ENCODE results near the gene IL5RA. TPM values are rescaled to one million over a fixed set of nuclear protein-coding genes. Genes with fewer than 3 reads are reported as not detected.

The IL5RA gene
- total and polyA plus RNA-seq, 4 donors = 0.18 TPM; not detected in 3

DNA sequence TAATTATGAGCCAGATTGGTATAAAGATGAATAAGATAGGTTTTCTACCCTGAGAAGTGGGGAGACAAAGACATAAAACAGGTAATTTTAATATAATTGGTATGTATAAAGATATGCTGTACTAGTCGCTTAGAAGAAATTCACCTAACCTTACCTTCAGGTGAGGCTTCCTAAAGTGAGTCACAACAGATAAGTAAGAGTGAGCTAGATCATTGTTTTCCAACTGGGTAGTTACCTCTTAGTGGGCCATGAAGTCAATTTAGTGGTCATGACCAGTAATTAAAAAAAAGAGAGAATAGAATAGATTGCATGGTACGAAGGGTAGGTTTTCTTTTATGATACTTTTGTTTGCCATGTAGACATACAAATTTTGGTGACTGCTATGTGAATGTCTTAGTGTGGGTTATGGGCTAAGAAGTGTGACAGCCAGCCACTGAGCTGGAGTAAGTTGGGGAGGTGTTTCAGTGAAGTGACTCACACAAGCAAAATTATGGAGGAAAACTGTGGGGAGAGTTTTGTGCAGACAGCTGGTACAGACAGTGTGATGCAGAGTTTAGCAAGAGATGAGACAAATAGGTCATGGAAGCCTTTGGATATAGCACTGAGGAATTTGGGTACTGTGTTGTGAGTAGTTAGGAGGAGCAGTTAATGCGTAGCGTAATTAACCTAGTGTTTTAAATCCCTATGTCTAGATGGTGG, 24.7 kb upstream of the IL5RA start:
- Histone ChIP-seq H3K27ac (ENCODE audit: low read depth in 1 of 2, low read length in 2 of 2) (no peak overlapping the region), H3K4me3 (ENCODE audit: low read length in 2 of 2) (no peak overlapping the region), H3K36me3 (ENCODE audit: control insufficient read depth in 1 of 2, insufficient read depth in 2 of 2, low read length in 1 of 2) (no peaks in the 10 kb centered on the region), H3K9me3 (ENCODE audit: control insufficient read depth, low read length) (no peaks in the 10 kb centered on the region), H3K4me1 (ENCODE audit: control insufficient read depth in 1 of 2, insufficient read depth in 2 of 2, low read length in 2 of 2) (no peaks in the 10 kb centered on the region), H3K27me3 (ENCODE audit: control insufficient read depth in 1 of 2, insufficient read depth in 2 of 2, low read length in 1 of 2) (no peaks in the 10 kb centered on the region)
- intact Hi-C loops (cut with DNase I) = no loop called here
- no peak for DNase-seq
- WGBS, 2 donors = 97 to 99% methylated on average over 4 of the region's 4 CpGs
- ATAC-seq (ENCODE audit: low FRiP score) = no peak

- H3K4me1 ChIP-seq (ENCODE audit: control insufficient read depth in 1 of 2, insufficient read depth in 2 of 2, low read length in 2 of 2) = peaks cover 0 to 2% of the 10 kb centered on the region in 2 donors
- DNase-seq = no peak
- 80 to 85% methylated on average over 6 of the region's 6 CpGs for WGBS, 2 donors
- H3K27ac ChIP-seq (ENCODE audit: low read depth in 1 of 2, low read length in 2 of 2) = no peak overlapping the region
- no peak overlapping the region for H3K4me3 ChIP-seq (ENCODE audit: low read length in 2 of 2)
- intact Hi-C loops (cut with DNase I) = no loop called here
- H3K36me3 ChIP-seq (ENCODE audit: control insufficient read depth in 1 of 2, insufficient read depth in 2 of 2, low read length in 1 of 2) = peaks cover 0 to 2% of the 10 kb centered on the region in 2 donors
- H3K9me3 ChIP-seq (ENCODE audit: control insufficient read depth, low read length) = no peaks in the 10 kb centered on the region
- ATAC-seq (ENCODE audit: low FRiP score) = no peak
- H3K27me3 ChIP-seq (ENCODE audit: control insufficient read depth in 1 of 2, insufficient read depth in 2 of 2, low read length in 1 of 2) = no peaks in the 10 kb centered on the region
Measured at GRCh38 chr3:3133500-3133899, 23.3 kb upstream of the IL5RA start.

DNA sequence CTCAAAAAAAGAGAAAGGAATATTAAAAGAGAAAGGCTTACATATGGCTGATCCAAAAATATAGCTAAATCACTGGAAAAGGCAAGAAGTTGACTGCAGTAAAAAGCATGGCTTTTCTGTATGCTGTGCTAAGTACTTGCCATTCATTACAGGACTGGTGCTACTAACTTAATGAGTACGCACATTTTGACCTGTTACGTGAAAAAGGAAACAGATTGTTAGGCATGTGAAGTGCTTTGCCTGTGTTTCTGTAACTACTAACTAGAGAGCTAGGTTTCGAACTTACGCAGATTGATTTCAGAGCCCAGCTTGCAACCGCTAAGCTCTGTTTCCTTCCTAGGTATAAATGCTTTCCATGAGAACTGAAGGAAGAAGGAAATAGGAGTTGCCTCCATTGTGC, 19.4 kb upstream of the IL5RA start:
- intact Hi-C loops (cut with DNase I) = loop anchor here in 1 of 2 donors (5.0 kb wide), 1 partner anchor 48 kb away; the partner anchor contains the start of gene CRBN

GRCh38 chr3:3127432-3128010, 17.3 kb upstream of the IL5RA start:
- Histone ChIP-seq H3K36me3 (ENCODE audit: control insufficient read depth in 1 of 2, insufficient read depth in 2 of 2, low read length in 1 of 2) (peaks cover 0 to 2% of the 10 kb centered on the region in 2 donors), H3K4me3 (ENCODE audit: low read length in 2 of 2) (peak overlapping the region; percentile 64 to 74), H3K27me3 (ENCODE audit: control insufficient read depth in 1 of 2, insufficient read depth in 2 of 2, low read length in 1 of 2) (no peaks in the 10 kb centered on the region), H3K27ac (ENCODE audit: low read depth in 1 of 2, low read length in 2 of 2) (peak overlapping the region; percentile 45 to 79), H3K4me1 (ENCODE audit: control insufficient read depth in 1 of 2, insufficient read depth in 2 of 2, low read length in 2 of 2) (peaks cover 0 to 2% of the 10 kb centered on the region in 2 donors), H3K9me3 (ENCODE audit: control insufficient read depth, low read length) (no peaks in the 10 kb centered on the region)
- 41 to 42% methylated on average over 20 of the region's 20 CpGs for WGBS, 2 donors
- DNase-seq (no peak), ATAC-seq (ENCODE audit: low FRiP score) (no peak)
- intact Hi-C loops (cut with DNase I) = loop anchor here in 1 of 2 donors (5.0 kb wide), 1 partner anchor 50 kb away; the partner anchor contains the start of gene CRBN

More for the DNA sequence above, 19.4 kb upstream of the IL5RA start:
- peaks cover 0 to 2% of the 10 kb centered on the region in 2 donors for H3K4me1 ChIP-seq (ENCODE audit: control insufficient read depth in 1 of 2, insufficient read depth in 2 of 2, low read length in 2 of 2)
- H3K36me3 ChIP-seq (ENCODE audit: control insufficient read depth in 1 of 2, insufficient read depth in 2 of 2, low read length in 1 of 2) = peaks cover 0 to 2% of the 10 kb centered on the region in 2 donors
- 77 to 78% methylated on average over 5 of the region's 5 CpGs for WGBS, 2 donors
- no peaks in the 10 kb centered on the region for H3K9me3 ChIP-seq (ENCODE audit: control insufficient read depth, low read length)
- no peaks in the 10 kb centered on the region for H3K27me3 ChIP-seq (ENCODE audit: control insufficient read depth in 1 of 2, insufficient read depth in 2 of 2, low read length in 1 of 2)
- H3K27ac ChIP-seq (ENCODE audit: low read depth in 1 of 2, low read length in 2 of 2) = no peak overlapping the region
- DNase-seq (no peak), ATAC-seq (ENCODE audit: low FRiP score) (no peak)
- H3K4me3 ChIP-seq (ENCODE audit: low read length in 2 of 2) = no peak overlapping the region

GRCh38 chr3:3126477-3127431, 16.6 kb upstream of the IL5RA start, which contains the start of gene TRNT1:
Gene TRNT1, plus strand, starts transcription at chr3:3126940. Its CDS starts 2,101 bp downstream, at chr3:3129041.
- peak within 1 kb of the TSS; percentile 74 to 95 for H3K4me3 ChIP-seq (ENCODE audit: low read length in 2 of 2)
- 1% methylated on average over 87 to 100 of the region's 100 CpGs for WGBS, 2 donors
- H3K36me3 ChIP-seq (ENCODE audit: control insufficient read depth in 1 of 2, insufficient read depth in 2 of 2, low read length in 1 of 2) = peaks cover 0 to 2% of the 10 kb centered on the region in 2 donors
- H3K4me1 ChIP-seq (ENCODE audit: control insufficient read depth in 1 of 2, insufficient read depth in 2 of 2, low read length in 2 of 2) = peaks cover 0 to 2% of the 10 kb centered on the region in 2 donors
- intact Hi-C loops (cut with DNase I) = loop anchor here in 1 of 2 donors (5.0 kb wide), 1 partner anchor 51 kb away; the partner anchor contains the start of gene CRBN
- DNase-seq (peak; percentile 98 to 99), ATAC-seq (ENCODE audit: low FRiP score) (peak; percentile 99)
- H3K27ac ChIP-seq (ENCODE audit: low read depth in 1 of 2, low read length in 2 of 2) = peak within 1 kb of the TSS; percentile 45 to 92
- no peaks in the 10 kb centered on the region for H3K27me3 ChIP-seq (ENCODE audit: control insufficient read depth in 1 of 2, insufficient read depth in 2 of 2, low read length in 1 of 2)
- H3K9me3 ChIP-seq (ENCODE audit: control insufficient read depth, low read length) = no peaks in the 10 kb centered on the region

DNA sequence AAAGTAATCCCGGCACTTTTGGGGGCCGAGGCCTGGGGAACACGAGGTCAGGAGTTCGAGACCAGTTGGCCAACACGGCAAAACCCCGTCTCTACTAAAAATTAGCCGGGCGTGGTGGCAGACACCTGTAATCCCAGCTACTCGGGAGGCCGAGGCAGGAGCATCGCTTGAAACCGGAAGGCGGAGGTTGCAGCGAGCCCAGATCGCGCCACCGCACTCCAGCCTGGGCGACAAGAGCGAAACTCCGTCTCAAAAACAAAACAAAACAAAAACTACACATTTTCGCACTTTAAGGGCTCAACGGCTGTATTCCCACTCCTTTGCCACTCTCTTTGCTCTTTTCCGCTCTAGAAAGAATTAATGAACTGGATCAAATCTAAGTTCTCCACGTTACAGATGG, 15.8 kb upstream of the IL5RA start:
- WGBS, 2 donors = 90% methylated on average over 24 of the region's 24 CpGs
- Histone ChIP-seq H3K4me3 (ENCODE audit: low read length in 2 of 2) (peak overlapping the region; percentile 42 to 95), H3K27ac (ENCODE audit: low read depth in 1 of 2, low read length in 2 of 2) (no peak overlapping the region), H3K27me3 (ENCODE audit: control insufficient read depth in 1 of 2, insufficient read depth in 2 of 2, low read length in 1 of 2) (no peaks in the 10 kb centered on the region), H3K4me1 (ENCODE audit: control insufficient read depth in 1 of 2, insufficient read depth in 2 of 2, low read length in 2 of 2) (peaks cover 0 to 2% of the 10 kb centered on the region in 2 donors), H3K36me3 (ENCODE audit: control insufficient read depth in 1 of 2, insufficient read depth in 2 of 2, low read length in 1 of 2) (peaks cover 0 to 2% of the 10 kb centered on the region in 2 donors), H3K9me3 (ENCODE audit: control insufficient read depth, low read length) (no peaks in the 10 kb centered on the region)
- no peak for ATAC-seq (ENCODE audit: low FRiP score)
- no peak for DNase-seq
- intact Hi-C loops (cut with DNase I) = loop anchor here in 1 of 2 donors (5.0 kb wide), 1 partner anchor 51 kb away; the partner anchor contains the start of gene CRBN

DNA sequence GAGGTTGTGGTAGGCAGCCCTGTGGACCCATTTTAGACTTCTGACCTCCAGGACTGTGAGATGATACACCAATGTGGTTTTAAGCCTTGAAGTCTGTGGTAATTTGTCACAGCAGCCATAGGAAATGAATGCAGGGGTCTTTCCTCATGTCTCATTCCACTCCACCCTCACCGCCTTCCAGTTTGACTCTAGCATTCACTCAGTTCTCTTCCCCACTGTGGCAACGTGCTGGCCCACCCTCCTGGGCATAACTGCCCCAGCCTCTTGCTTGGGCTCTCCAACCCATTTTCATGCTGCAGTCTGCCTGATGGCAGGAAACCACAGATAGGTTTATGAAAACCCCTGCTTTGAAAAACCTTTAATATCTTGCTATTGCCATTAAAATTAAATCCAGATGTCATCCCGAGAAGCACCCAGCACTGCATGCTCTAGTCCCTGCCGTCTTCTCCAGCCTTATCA, 9.2 kb upstream of the IL5RA start:
- intact Hi-C loops (cut with DNase I) = no loop called here
- no peak for ATAC-seq (ENCODE audit: low FRiP score)
- WGBS, 2 donors = 53 to 61% methylated on average over 4 of the region's 4 CpGs

DNA sequence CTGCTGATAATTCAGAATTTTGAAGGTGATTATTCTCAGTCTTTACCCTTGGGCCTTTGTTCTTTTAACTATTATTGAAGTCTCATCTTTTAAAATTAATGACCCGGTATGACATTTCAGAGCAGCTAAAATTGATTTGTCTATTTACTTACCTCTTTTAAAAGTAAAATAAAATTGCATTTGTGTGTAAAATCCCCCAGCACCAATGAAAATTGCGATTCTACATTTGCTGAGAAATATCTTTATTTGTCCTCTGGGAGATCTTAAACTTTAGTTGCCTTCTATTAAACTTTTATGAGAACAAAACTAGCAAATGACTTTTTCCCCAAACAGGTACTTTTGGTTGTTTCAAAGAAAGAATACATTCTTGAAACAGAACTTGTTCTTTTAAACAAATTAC, 7.5 kb upstream of the IL5RA start:
- peaks cover 2% of the 10 kb centered on the region for H3K9me3 ChIP-seq (ENCODE audit: control insufficient read depth, low read length)
- intact Hi-C loops (cut with DNase I) = no loop called here
- H3K27me3 ChIP-seq (ENCODE audit: control insufficient read depth in 1 of 2, insufficient read depth in 2 of 2, low read length in 1 of 2) = no peaks in the 10 kb centered on the region
- ATAC-seq (ENCODE audit: low FRiP score) (no peak), DNase-seq (no peak)
- H3K4me1 ChIP-seq (ENCODE audit: control insufficient read depth in 1 of 2, insufficient read depth in 2 of 2, low read length in 2 of 2) = no peaks in the 10 kb centered on the region
- H3K4me3 ChIP-seq (ENCODE audit: low read length in 2 of 2) = no peak overlapping the region
- H3K36me3 ChIP-seq (ENCODE audit: control insufficient read depth in 1 of 2, insufficient read depth in 2 of 2, low read length in 1 of 2) = no peaks in the 10 kb centered on the region
- H3K27ac ChIP-seq (ENCODE audit: low read depth in 1 of 2, low read length in 2 of 2) = no peak overlapping the region
- WGBS, 2 donors = 87 to 89% methylated on average over 2 of the region's 2 CpGs

More for the DNA sequence above, 9.2 kb upstream of the IL5RA start:
- Histone ChIP-seq H3K4me3 (ENCODE audit: low read length in 2 of 2) (no peak overlapping the region), H3K27me3 (ENCODE audit: control insufficient read depth in 1 of 2, insufficient read depth in 2 of 2, low read length in 1 of 2) (no peaks in the 10 kb centered on the region), H3K36me3 (ENCODE audit: control insufficient read depth in 1 of 2, insufficient read depth in 2 of 2, low read length in 1 of 2) (no peaks in the 10 kb centered on the region), H3K9me3 (ENCODE audit: control insufficient read depth, low read length) (no peaks in the 10 kb centered on the region), H3K4me1 (ENCODE audit: control insufficient read depth in 1 of 2, insufficient read depth in 2 of 2, low read length in 2 of 2) (no peaks in the 10 kb centered on the region), H3K27ac (ENCODE audit: low read depth in 1 of 2, low read length in 2 of 2) (no peak overlapping the region)
- DNase-seq = no peak
